ENCODE measurements around the gene WDR59. TPM values are rescaled to one million over a fixed set of nuclear protein-coding genes. Genes with fewer than 3 reads are reported as not detected.

The WDR59 gene
- total RNA-seq, 4 donors from 2014 or later = 26.0 to 59.4 (median 48.4) TPM

GRCh38 chr16:74872302-74872701 lies 112.6 kb downstream of the WDR59 start:
- TF ChIP-seq CTCF (IDR thresholded peaks at IDR 0.05) (no peak), POLR2A (IDR thresholded peaks at IDR 0.05) (no peak)
- intact Hi-C loops (cut with DNase I; ENCODE audit: low total_unique reads) = no loop called here
- H3K4me3 ChIP-seq (ENCODE audit: low read depth, poor library complexity, severe bottlenecking) = no peak overlapping the region
- DNase-seq (ENCODE audit: low spot score in 2 of 2) = no peak
- 93 to 95% methylated on average over 2 of the region's 2 CpGs for WGBS, 2 donors

GRCh38 chr16:74871608-74872007 lies 113.3 kb downstream of the WDR59 start:
- 77 to 78% methylated on average over 5 of the region's 5 CpGs for WGBS, 2 donors
- no peak for TF ChIP-seq POLR2A (IDR thresholded peaks at IDR 0.05)
- TF ChIP-seq CTCF (IDR thresholded peaks at IDR 0.05) = no peak
- intact Hi-C loops (cut with DNase I; ENCODE audit: low total_unique reads) = no loop called here
- H3K4me3 ChIP-seq (ENCODE audit: low read depth, poor library complexity, severe bottlenecking) = no peak overlapping the region
- no peak for DNase-seq (ENCODE audit: low spot score in 2 of 2)

GRCh38 chr16:74868501-74868900 lies 116.4 kb downstream of the WDR59 start:
- intact Hi-C loops (cut with DNase I; ENCODE audit: low total_unique reads) = no loop called here
- 17 to 25% methylated on average over 6 of the region's 6 CpGs for WGBS, 2 donors
- H3K4me3 ChIP-seq (ENCODE audit: low read depth, poor library complexity, severe bottlenecking) = no peak overlapping the region
- TF ChIP-seq POLR2A (IDR thresholded peaks at IDR 0.05) = no peak
- TF ChIP-seq CTCF (IDR thresholded peaks at IDR 0.05) = no peak
- no peak for DNase-seq (ENCODE audit: low spot score in 2 of 2)

- 53 to 55% methylated on average over 5 of the region's 5 CpGs for whole genome bisulfite sequencing, 2 donors
- intact Hi-C loops (cut with DNase I; ENCODE audit: low total_unique reads) = no loop called here
- no peak for DNase-seq (ENCODE audit: low spot score in 2 of 2)
- TF ChIP-seq CTCF (IDR thresholded peaks at IDR 0.05) = no peak
- no peak for TF ChIP-seq POLR2A (IDR thresholded peaks at IDR 0.05)
- H3K4me3 ChIP-seq (ENCODE audit: low read depth, poor library complexity, severe bottlenecking) = no peak overlapping the region
Measured at GRCh38 chr16:74868035-74868434, 116.9 kb downstream of the WDR59 start.

- no peak for TF ChIP-seq CTCF (IDR thresholded peaks at IDR 0.05)
- TF ChIP-seq POLR2A (IDR thresholded peaks at IDR 0.05) = no peak
- DNase-seq (ENCODE audit: low spot score in 2 of 2) = no peak
- H3K4me3 ChIP-seq (ENCODE audit: low read depth, poor library complexity, severe bottlenecking) = no peak overlapping the region
- WGBS, 2 donors = 70 to 72% methylated on average over 15 of the region's 15 CpGs
- intact Hi-C loops (cut with DNase I; ENCODE audit: low total_unique reads) = no loop called here
Measured at GRCh38 chr16:74867281-74867849, 117.6 kb downstream of the WDR59 start.
